Suprapubic skin (tissue), 4 donors: ENCODE results near the gene PTPRN2.

Experiments used
- EP300 ChIP-seq: sonication (generic); formaldehyde crosslinking; IDR thresholded peaks from one replicate; pipeline ENCODE4 v1.6.1; 2017; ENCODE audit warnings: antibody characterized with exemption
- POLR2A ChIP-seq, 2 donors: fragments of 450-650 bp; IDR thresholded peaks; one replicate each; pipeline ENCODE4 v1.6.1; 2017; ENCODE audit warnings: antibody characterized with exemption in 2 of 2, mild to moderate bottlenecking in 2 of 2, moderate library complexity in 2 of 2
- POLR2AphosphoS5 ChIP-seq, 3 donors: sonication (generic); formaldehyde crosslinking; IDR thresholded peaks; one replicate each; pipeline ENCODE4 v1.6.1; 2017; ENCODE audit warnings: antibody characterized with exemption in 3 of 3
- TF ChIP-seq, protein P1 (sequence below), 2 donors: fragments of 200-600 bp in 1 of 2; fragments of 450-650 bp in 1 of 2; sonication (generic) in 1 of 2; IDR thresholded peaks; one replicate each; pipeline ENCODE4 v1.5.1; 2016 to 2019; ENCODE audit warnings: antibody characterized with exemption in 2 of 2, mild to moderate bottlenecking in 1 of 2, moderate library complexity in 1 of 2

DNA sequence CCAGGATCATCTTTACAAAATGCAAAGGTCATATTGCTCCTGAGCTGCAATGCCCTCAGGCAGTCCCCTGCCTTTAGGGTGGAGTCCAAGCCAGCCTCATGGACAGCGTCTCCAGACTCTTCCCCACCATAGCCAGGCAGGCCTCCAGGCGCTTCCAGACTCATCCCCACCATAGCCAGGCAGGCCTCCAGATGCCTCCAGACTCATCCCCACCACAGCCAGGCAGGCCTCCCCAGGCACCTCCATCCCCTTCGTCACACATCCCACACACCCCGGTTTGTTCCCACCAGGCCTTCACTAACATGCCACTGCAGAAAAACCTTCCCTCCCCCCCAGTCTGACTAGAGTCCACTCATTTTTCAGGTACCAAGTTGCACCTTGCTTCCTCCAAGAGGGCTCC, 70.1 kb downstream of the PTPRN2 start:
- TF ChIP-seq, protein P1, sequence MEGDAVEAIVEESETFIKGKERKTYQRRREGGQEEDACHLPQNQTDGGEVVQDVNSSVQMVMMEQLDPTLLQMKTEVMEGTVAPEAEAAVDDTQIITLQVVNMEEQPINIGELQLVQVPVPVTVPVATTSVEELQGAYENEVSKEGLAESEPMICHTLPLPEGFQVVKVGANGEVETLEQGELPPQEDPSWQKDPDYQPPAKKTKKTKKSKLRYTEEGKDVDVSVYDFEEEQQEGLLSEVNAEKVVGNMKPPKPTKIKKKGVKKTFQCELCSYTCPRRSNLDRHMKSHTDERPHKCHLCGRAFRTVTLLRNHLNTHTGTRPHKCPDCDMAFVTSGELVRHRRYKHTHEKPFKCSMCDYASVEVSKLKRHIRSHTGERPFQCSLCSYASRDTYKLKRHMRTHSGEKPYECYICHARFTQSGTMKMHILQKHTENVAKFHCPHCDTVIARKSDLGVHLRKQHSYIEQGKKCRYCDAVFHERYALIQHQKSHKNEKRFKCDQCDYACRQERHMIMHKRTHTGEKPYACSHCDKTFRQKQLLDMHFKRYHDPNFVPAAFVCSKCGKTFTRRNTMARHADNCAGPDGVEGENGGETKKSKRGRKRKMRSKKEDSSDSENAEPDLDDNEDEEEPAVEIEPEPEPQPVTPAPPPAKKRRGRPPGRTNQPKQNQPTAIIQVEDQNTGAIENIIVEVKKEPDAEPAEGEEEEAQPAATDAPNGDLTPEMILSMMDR (IDR thresholded peaks at IDR 0.05), result no peak
- no peak for TF ChIP-seq POLR2AphosphoS5 (IDR thresholded peaks at IDR 0.05)
- TF ChIP-seq POLR2A (IDR thresholded peaks at IDR 0.05), result no peak
- no peak for TF ChIP-seq EP300
